ENCODE measurements around the gene TMEM92.

Gene TMEM92

DNA sequence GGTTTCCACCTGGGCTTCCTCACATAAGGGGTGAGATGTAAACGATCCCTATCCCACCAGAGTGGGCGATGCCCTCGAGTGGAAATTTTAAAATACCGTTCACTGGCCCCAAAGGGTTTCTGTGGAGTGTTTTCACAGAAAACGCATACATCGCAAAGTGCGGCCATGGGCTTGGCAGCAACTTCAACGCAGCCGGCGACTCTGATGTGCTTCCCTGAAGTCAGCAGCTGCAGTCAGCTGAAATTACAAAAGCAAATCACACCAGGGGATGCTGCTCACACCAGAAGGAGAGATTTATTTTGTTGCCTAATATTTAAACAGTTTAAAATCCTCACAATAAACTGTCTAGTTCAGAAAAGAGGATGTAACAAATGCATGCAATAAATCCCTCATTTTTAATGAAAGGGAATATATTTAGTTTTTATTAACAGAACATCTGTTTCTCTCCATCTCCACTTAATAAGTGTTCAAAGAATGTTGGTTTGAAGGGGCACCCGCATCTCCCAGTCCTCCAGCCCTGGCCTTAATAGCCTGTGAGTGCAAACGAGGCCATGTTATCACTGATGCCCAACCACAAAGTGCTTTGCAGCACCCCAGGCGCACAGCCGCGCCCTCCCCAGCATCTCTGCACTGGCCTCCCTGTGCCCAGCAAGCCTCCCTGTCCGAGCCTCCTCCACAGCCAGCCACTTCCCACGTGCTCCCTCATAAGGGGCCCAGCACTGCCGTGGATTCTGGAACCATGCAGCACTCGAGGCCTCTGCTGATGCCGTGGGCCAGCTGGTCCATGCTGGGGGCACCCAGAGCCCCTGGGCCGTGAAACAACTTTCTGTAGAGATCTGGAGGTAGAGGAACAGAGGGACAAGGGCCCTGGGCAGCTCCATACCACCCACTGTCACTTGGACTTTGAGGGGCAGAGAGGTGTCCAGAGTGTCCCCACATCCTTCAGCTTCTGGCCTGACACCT lies 54.4 kb downstream of the TMEM92 start:
- DNase-seq (ENCODE audit: low read depth in 2 of 2) = no peak

DNA sequence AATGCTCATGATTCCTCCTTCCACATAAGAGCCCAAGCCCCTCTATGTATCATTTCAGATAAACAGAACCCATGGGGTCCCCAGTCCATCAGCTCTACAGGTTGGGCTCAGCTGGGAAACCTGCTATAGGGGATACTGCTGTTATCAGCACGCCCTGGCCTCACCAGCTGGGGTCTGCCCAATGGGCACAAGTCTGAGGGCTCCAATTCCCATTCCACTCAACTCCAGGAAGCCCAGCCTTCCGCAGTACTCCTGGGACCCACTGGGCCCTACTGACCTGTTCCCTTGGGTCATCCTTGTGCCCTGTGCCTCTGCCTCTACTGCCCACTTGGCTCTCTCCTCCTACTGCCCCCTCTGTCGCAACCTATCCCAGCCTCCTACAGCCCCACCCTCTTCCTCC lies 55.5 kb downstream of the TMEM92 start:
- no peak for DNase-seq (ENCODE audit: low read depth in 2 of 2)

DNA sequence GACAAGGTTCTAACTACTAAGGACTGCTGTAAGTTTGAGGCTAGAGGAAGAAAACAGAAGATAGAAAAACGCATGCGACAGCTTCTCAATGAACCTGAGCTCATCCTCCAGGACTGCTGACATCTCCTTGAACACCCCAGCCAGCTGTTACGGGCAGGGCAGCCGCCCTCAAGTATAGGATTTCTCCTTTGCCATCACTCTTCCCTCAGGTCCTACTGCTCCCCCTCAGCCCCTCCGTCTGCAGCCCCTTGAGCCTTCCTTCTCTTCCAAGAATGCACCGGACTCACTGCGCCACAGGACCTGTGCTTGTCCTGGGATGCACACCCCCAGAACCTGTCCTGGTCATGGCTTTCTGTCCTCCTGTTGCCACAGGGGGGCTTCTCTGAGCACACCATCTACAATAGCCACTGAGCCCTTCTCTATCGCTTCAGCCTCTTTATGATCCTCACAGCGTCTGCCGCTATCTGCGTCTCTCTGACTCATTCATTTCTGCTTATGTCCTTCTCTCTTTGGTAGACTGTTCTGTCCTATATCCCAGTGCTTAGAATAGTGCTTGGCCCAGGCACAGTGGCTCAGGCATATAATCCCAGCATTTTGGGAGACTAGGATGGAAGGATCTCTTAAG lies 56.0 kb downstream of the TMEM92 start:
- DNase-seq (ENCODE audit: low read depth in 2 of 2) = no peak
